ENCODE results near the gene PFDN5. TPM values are rescaled to one million over a fixed set of nuclear protein-coding genes. Genes with fewer than 3 reads are reported as not detected.
A peak's percentile ranks its signal among the peaks of the same experiment; 100 is the strongest.

PFDN5 gene
- total and polyA plus RNA-seq, 9 of the 15 experiments (the other 6 are each of a cell fraction or from before 2014, with no cell fraction given) = 361 to 1,636 (median 742) TPM

DNA sequence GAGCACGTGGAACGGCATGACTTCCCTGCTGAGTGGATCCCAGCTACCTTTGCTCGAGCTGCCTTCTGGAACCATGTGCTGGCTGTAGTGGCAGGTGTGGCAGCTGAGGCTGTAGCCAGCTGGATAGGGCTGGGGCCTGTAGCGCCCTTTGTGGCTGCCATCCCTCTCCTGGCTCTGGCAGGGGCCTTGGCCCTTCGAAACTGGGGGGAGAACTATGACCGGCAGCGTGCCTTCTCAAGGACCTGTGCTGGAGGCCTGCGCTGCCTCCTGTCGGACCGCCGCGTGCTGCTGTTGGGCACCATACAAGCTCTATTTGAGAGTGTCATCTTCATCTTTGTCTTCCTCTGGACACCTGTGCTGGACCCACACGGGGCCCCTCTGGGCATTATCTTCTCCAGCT lies 42.0 kb upstream of the PFDN5 start:
- H3K79me2 ChIP-seq (ENCODE audit: control insufficient read depth, insufficient read depth, low read length) = peaks cover 27% of the 10 kb centered on the region
- no peak for FAIRE-seq
- intact Hi-C loops (cut with micrococcal nuclease) = no loop called here
- H3K4me1 ChIP-seq (replicated peaks in 1 of 2; ENCODE audit: control insufficient read depth in 2 of 2, insufficient read depth in 2 of 2, low read length in 2 of 2) = peaks cover 23 to 29% of the 10 kb centered on the region in 2 experiments; a peak in 4 of 5 replicates
- TF ChIP-seq RBFOX2 (IDR thresholded peaks at IDR 0.05; ENCODE audit: low read depth, low read length) (peak; percentile 50; the same call in 1 of the 2 replicates), RCOR1 (IDR thresholded peaks at IDR 0.05; ENCODE audit: borderline replicate concordance in 1 of 2, low read depth in 2 of 2, low read length in 2 of 2) (no peak), YY1 (IDR thresholded peaks at IDR 0.05; ENCODE audit: borderline replicate concordance in 1 of 3, control insufficient read depth in 1 of 3, extremely low read depth in 1 of 3, insufficient read depth in 3 of 3, insufficient read length in 1 of 3, insufficient replicate concordance in 2 of 3, low read depth in 1 of 3, low read length in 2 of 3) (no peak)
- TF ChIP-seq, protein P1, sequence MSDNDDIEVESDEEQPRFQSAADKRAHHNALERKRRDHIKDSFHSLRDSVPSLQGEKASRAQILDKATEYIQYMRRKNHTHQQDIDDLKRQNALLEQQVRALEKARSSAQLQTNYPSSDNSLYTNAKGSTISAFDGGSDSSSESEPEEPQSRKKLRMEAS (CRISPR knock-in tag; IDR thresholded peaks at IDR 0.05) = peak; percentile 15; the same call in 1 of the 2 replicates
- no peaks in the 10 kb centered on the region for H3K9me3 ChIP-seq (replicated peaks; ENCODE audit: control insufficient read depth, insufficient read depth, low read depth, low read length)
- WGBS (ENCODE audit: insufficient coverage, low coverage, missing lambda C conversion rate) = 80% methylated on average over 11 of the region's 13 CpGs
- no peak overlapping the region; the same call in 1 of the 3 replicates for H3K27ac ChIP-seq (ENCODE audit: extremely low read depth, low read depth, low read length)
- ChIA-PET POLR2A (interaction anchor here (0.6 to 3.0 kb wide), 4 partner anchors 9 to 58 kb away, joined by 3 to 9 read pairs (median 6); partner anchors contain the start of gene ESPL1), CTCF (ENCODE audit: low intra/inter-chr PET ratio) (no interaction called here)
- peak overlapping the region; percentile 97 for H3K4me2 ChIP-seq (ENCODE audit: insufficient read depth, low read length)
- BruUV-seq (replicated peaks) = no TSS peak
- H3K9me1 ChIP-seq (ENCODE audit: control insufficient read depth, insufficient read depth, low read length) = no peaks in the 10 kb centered on the region
- no peak for DNase-seq (ENCODE audit: extremely low read depth in 1 of 4, low spot score in 3 of 4)
- no peaks in the 10 kb centered on the region for H3K27me3 ChIP-seq (ENCODE audit: control insufficient read depth in 2 of 2, insufficient read depth in 2 of 2, low read length in 2 of 2)
- peak overlapping the region; percentile 96 for H3K4me3 ChIP-seq
- H2AFZ ChIP-seq (ENCODE audit: low read depth, low read length) = no peak overlapping the region
- peak overlapping the region; percentile 81 to 98 for H3K9ac ChIP-seq (ENCODE audit: insufficient read depth in 1 of 2, low read depth in 2 of 2, low read length in 2 of 2)
- no peaks in the 10 kb centered on the region for H4K20me1 ChIP-seq (replicated peaks; ENCODE audit: control insufficient read depth, insufficient read depth, low read length)
- no peak for ATAC-seq
- in situ Hi-C loops (cut with MboI) = no loop called here
- H3K36me3 ChIP-seq (ENCODE audit: control insufficient read depth, insufficient read depth, low read length) = peaks cover 19% of the 10 kb centered on the region; the same call in 2 of the 3 replicates

Data from K562 (cell line).